B cell (primary cell): ENCODE measurements around the gene GAST. TPM values are rescaled to one million over a fixed set of nuclear protein-coding genes. Genes with fewer than 3 reads are reported as not detected.

Source experiments
- ATAC-seq: fragments of 200-7000 bp; cut with Tn5 transposase; one replicate; pipeline ENCODE4 v1.10.0; 2021; ENCODE audit warnings: low read depth, mild to moderate bottlenecking, moderate number of reproducible peaks, moderate library complexity
- CTCF ChIA-PET: fragments of 350-600 bp; sonication (Branson Sonifier 250); formaldehyde crosslinking; loops from one replicate; lab custom pipeline; 2021; ENCODE audit warnings: antibody characterized with exemption, inconsistent platforms; lab: Charles Lee
- POLR2A ChIA-PET: fragments of 350-600 bp; sonication (Branson Sonifier 250); formaldehyde crosslinking; loops from one replicate; lab custom pipeline; 2021; ENCODE audit warnings: antibody characterized with exemption; lab: Charles Lee
- DNase-seq: peaks from one replicate; pipeline ENCODE4 v3.0.0; 2013
- H2AFZ ChIP-seq: 2 replicates; pipeline ENCODE4 v1.6.1; 2012; ENCODE audit warnings: mild to moderate bottlenecking, low read depth, low read length; ENCODE audit not compliant: insufficient read depth, poor library complexity, severe bottlenecking
- H3K27ac ChIP-seq, 2 donors: 1 replicate in 1 of 2; 2 replicates in 1 of 2; pipeline ENCODE4 v1.5.1; 2012 to 2013; ENCODE audit warnings: low read length in 2 of 2, mild to moderate bottlenecking in 2 of 2, moderate library complexity in 1 of 2
- H3K27me3 ChIP-seq, 4 experiments: fragments of 200-600 bp in 1 of 4; sonication (generic) in 1 of 4; replicated peaks in 1 of 4; 1 replicate in 2 of 4; 2 replicates in 2 of 4; pipeline versions ENCODE4 v1.6.1 to v1.7.0; 2013 to 2016; ENCODE audit warnings: low read length in 3 of 4, mild to moderate bottlenecking in 2 of 4, mixed read lengths in 1 of 4, moderate library complexity in 1 of 4; ENCODE audit not compliant: insufficient read depth in 4 of 4, control insufficient read depth in 3 of 4; ENCODE audit errors: control extremely low read depth in 1 of 4
- H3K36me3 ChIP-seq, 2 experiments: replicated peaks in 1 of 2; 1 replicate in 1 of 2; 2 replicates in 1 of 2; pipeline versions ENCODE4 v1.6.1 to v1.7.1; 2013; ENCODE audit warnings: low read length in 1 of 2; ENCODE audit not compliant: insufficient read depth in 2 of 2, control insufficient read depth in 1 of 2; ENCODE audit errors: control extremely low read depth in 1 of 2, extremely low read depth in 1 of 2
- H3K4me1 ChIP-seq, 2 donors: fragments of 200-600 bp in 1 of 2; sonication (generic) in 1 of 2; 1 replicate in 1 of 2; 2 replicates in 1 of 2; pipeline versions ENCODE4 v1.5.1 to v1.6.1; 2013 to 2017; ENCODE audit warnings: low read length in 2 of 2; ENCODE audit not compliant: control insufficient read depth in 2 of 2, insufficient read depth in 2 of 2
- H3K4me2 ChIP-seq: replicated peaks from 2 replicates; pipeline ENCODE3; 2012; ENCODE audit warnings: mild to moderate bottlenecking, low read depth, low read length; ENCODE audit not compliant: poor library complexity, severe bottlenecking
- H3K4me3 ChIP-seq, 5 experiments: fragments of 200-600 bp in 1 of 5; sonication (generic) in 1 of 5; 1 replicate in 3 of 5; 2 replicates in 2 of 5; pipeline versions ENCODE4 v1.5.1 to v1.7.0; 2011 to 2016; ENCODE audit warnings: low read length in 4 of 5, mild to moderate bottlenecking in 4 of 5, low read depth in 2 of 5, control low read depth in 1 of 5, moderate library complexity in 1 of 5; ENCODE audit not compliant: insufficient read depth in 1 of 5; ENCODE audit errors: control extremely low read depth in 1 of 5, extremely low read depth in 1 of 5
- H3K79me2 ChIP-seq: fragments of 200-600 bp; sonication (generic); one replicate; pipeline ENCODE4 v1.6.0; 2016; ENCODE audit warnings: low read length; ENCODE audit not compliant: control insufficient read depth, insufficient read depth
- H3K9ac ChIP-seq: fragments of 200-600 bp; sonication (generic); 2 replicates; pipeline ENCODE4 v1.6.1; 2017; ENCODE audit warnings: mild to moderate bottlenecking, low read length, moderate library complexity
- H3K9me3 ChIP-seq, 3 donors: one replicate each; pipeline versions ENCODE4 v1.6.1 to v1.7.1; 2013; ENCODE audit warnings: low read length in 2 of 3; ENCODE audit not compliant: control insufficient read depth in 2 of 3, insufficient read depth in 1 of 3; ENCODE audit errors: control extremely low read depth in 1 of 3
- H4K20me1 ChIP-seq: 2 replicates; pipeline ENCODE4 v1.6.0; 2012; ENCODE audit warnings: mild to moderate bottlenecking, low read length; ENCODE audit not compliant: insufficient read depth, control insufficient read depth, poor library complexity, severe bottlenecking
- H3K27ac Mint-ChIP-seq: one replicate; pipeline ENCODE4 v1.8.0; 2021; ENCODE audit warnings: mixed read lengths
- H3K27me3 Mint-ChIP-seq: one replicate; pipeline ENCODE4 v1.8.0; 2021; ENCODE audit warnings: mixed read lengths
- H3K4me1 Mint-ChIP-seq: one replicate; pipeline ENCODE4 v1.8.0; 2021; ENCODE audit warnings: mixed read lengths
- H3K4me3 Mint-ChIP-seq: one replicate; pipeline ENCODE4 v1.8.0; 2021; ENCODE audit warnings: mixed read lengths
- H3K9me3 Mint-ChIP-seq: one replicate; pipeline ENCODE4 v1.8.0; 2022; ENCODE audit warnings: mixed read lengths; ENCODE audit not compliant: insufficient read depth
- CTCF ChIP-seq: fragments of 200-600 bp; IDR thresholded peaks from one replicate; pipeline ENCODE4 v1.8.0; 2022; ENCODE audit warnings: antibody characterized with exemption, mild to moderate bottlenecking
- EZH2 ChIP-seq: IDR thresholded peaks from 2 replicates; pipeline ENCODE4 v1.6.1; 2012; ENCODE audit warnings: borderline replicate concordance, low read depth, mild to moderate bottlenecking, moderate library complexity, low read length; ENCODE audit not compliant: insufficient read depth, poor library complexity, severe bottlenecking
- WGBS: methylation state at CpG from one replicate; pipeline ENCODE4 v1.1.5; 2013; ENCODE audit warnings: missing lambda C conversion rate; ENCODE audit not compliant: insufficient coverage; 5-methylcytosine and 5-hydroxymethylcytosine counted together
- intact Hi-C: fragments of 100-400 bp; cut with micrococcal nuclease; formaldehyde crosslinking; loops from one replicate; pipeline ENCODE4 v1.10.0; 2022
- polyA plus RNA-seq: library from polyadenylated mRNA; depleted of rRNA; stranded (reverse); fragments of >200 nt; gene quantifications from 2 replicates; pipeline ENCODE4 v1.2.3, GENCODE V29; 2012
- total RNA-seq, 2 donors: library from RNA; stranded (reverse); fragments of 120-200 nt in 1 of 2; gene quantifications; 1 replicate in 1 of 2; 2 replicates in 1 of 2; pipeline versions ENCODE4 v1.2.3 to v1.2.4, GENCODE V29; 2013 to 2022

Gene GAST
- total and polyA plus RNA-seq, 2 donors (not counting 1 experiment from before 2014, with no cell fraction given), result not detected

- DNase-seq, result peak; percentile 58
- Histone ChIP-seq H3K27ac (peak overlapping the region; percentile 99), H3K4me2 (no peak overlapping the region), H3K4me3 (no peak overlapping the region), H3K9me3 (no peaks in the 10 kb centered on the region), H2AFZ (no peak overlapping the region), H3K36me3 (peaks cover 6 to 59% of the 10 kb centered on the region in 2 experiments), H3K9ac (no peak overlapping the region), H4K20me1 (peaks cover 46% of the 10 kb centered on the region), H3K79me2 (peaks cover 18% of the 10 kb centered on the region), H3K4me1 (peaks cover 22 to 30% of the 10 kb centered on the region in 2 donors), H3K27me3 (no peaks in the 10 kb centered on the region)
- Mint-ChIP-seq H3K4me1 (peaks cover 45% of the 10 kb centered on the region), H3K9me3 (no peaks in the 10 kb centered on the region), H3K4me3 (peak overlapping the region; percentile 96), H3K27me3 (no peaks in the 10 kb centered on the region), H3K27ac (peak overlapping the region; percentile 46)
- ChIA-PET POLR2A (interaction anchor here (0.6 to 4.9 kb wide), 4 partner anchors 13 to 936 kb away, joined by 3 to 122 read pairs (median 62); no protein-coding TSS in a partner anchor), CTCF (interaction anchor here (0.5 to 9.2 kb wide), 5 partner anchors 13 to 1276 kb away, joined by 3 to 212 read pairs (median 8); partner anchors contain the start of gene P3H4)
- no peak for ATAC-seq
- no peak for TF ChIP-seq CTCF
- no peak for TF ChIP-seq EZH2
- intact Hi-C loops, result no loop called here
- 88% methylated on average over 4 of the region's 10 CpGs for WGBS
Measured at GRCh38 chr17:41691031-41691777, 20.9 kb upstream of the GAST start.
